ENCODE results near the gene LRRC32.
"Not testable (repeated sequence)": the region's sequence is repeated elsewhere in the genome, so short reads cannot be mapped to it uniquely, and the experiment has no call there.

The LRRC32 gene

DNA sequence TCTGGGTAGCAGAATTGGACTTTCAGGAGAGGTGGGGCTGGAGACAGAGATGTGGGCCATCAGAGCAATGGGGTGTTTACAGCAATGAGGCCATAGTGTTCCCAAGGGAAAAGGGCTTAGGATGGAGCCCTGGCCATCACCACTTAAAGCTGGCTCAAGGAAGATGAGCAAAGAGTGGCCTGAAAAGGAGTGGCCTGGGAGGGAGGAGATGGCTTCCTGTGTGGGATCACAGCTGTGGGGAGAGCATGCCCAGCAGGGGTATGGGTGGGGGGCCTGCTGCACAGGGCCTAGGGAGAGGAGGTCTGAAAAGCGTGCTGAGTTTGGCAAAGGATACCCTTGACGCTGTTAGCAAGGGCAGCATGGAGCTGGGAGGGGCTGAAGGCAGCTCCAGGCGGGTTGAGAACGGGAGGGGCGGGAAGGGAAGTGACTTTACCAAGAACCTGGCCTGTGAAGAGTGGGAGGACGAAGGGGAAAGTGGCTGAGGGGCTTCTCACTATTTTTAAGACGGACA is 13.9 kb downstream of the LRRC32 start:
- DNase-seq (ENCODE audit: low read depth): no peak
- H3K4me3 ChIP-seq (ENCODE audit: low read depth, low read length): no peak overlapping the region

DNA sequence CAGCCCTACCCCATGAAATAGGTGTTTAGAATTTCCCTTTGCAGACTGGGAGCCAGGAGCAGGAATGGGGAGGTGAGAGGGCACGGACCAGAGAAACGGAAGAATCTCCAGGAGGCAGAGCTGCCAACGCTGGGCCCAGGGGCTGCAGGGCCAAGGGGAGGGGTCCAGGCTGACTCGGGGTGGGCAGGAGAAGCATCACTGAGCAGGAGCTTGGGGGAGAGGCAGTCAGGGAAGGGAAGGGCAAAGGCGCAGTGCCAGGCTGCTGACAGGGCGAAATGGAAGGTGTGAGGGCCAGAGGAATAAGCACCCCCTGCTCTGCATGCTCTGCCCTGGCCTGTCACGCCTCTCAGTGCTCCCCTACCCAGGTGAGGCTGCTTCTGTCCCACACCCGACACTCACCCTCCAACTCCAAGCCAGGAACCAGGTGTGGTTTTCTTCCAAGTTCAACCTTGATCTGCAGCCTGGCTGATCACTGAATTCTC is 14.5 kb downstream of the LRRC32 start:
- H3K4me3 ChIP-seq (ENCODE audit: low read depth, low read length): no peak overlapping the region
- no peak for DNase-seq (ENCODE audit: low read depth)

DNA sequence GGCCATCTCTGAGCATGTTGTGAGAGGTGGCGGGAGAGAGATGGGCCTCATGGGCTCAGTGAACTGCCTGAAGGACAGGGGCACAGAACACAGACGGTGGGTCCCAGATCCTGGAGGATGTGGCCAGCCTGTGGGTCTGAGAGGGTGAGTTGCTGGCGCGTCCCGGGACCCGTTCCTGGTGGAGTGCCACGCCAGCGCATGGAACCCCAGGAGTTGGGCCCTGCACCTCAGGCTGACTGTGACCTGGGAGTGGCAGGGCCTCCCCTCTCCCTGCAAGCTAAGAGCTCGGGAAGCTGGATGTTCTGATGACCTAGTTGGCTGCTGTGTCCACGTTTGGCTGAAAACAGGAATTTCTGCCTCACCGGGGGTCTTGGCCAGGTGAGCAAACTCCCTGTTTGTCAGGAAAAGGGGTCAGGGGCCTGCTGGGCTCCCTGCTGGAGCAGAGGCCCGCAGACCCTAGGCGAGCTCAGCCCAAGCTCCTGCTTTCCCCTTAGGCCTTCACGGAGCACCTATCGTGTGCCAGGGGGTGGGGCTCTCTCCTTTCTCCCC is 15.0 kb downstream of the LRRC32 start:
- DNase-seq (ENCODE audit: low read depth): no peak
- H3K4me3 ChIP-seq (ENCODE audit: low read depth, low read length): no peak overlapping the region

DNA sequence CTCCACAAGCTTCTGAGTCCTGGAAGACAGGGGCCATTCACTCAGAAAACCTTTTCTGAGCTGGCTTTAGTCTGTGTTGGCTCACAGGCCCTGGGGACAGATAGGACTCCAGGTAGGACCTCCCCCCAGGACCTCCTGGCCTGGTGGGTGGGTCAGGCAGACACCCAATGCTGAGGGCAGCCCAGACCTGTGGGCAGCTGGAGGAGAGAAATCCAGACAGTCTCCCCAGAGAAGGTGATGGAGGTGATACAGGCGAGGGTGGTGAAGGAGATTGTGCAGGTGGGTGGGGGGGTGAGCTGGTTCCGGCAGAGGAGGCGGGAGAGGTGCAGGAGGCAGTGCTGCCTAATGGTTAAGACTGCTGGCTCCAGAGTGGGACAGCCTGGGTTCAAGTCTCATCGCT is 15.6 kb downstream of the LRRC32 start:
- no peak overlapping the region for H3K4me3 ChIP-seq (ENCODE audit: low read depth, low read length)
- no peak for DNase-seq (ENCODE audit: low read depth)

DNA sequence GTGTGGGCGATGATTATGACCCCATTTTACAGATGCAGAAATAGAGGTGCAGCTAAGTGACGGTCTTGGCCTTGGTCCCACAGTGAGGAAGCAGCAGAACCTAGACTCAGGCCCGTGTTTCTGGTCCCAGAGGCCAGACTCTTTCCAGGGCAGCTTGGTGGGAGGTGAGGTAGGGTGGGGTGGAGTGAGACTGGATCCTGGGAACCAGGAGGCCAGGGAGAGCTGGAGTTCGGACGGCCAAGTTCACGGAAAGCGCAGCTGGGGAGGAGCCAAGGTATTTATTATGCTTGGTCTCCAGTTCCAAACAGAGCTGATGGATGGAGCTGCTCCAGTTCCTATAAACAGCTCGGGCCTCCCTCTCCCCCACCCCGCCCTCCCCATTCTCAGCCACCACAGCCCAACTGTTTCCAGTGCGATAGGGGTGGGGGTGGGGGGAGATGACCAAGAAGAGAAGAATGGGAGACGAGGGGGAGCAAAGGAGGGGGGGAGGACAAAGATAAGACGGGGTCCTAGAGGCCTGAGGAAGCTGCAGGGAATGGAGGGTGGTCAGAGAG is 16.2 kb downstream of the LRRC32 start:
- H3K4me3 ChIP-seq (ENCODE audit: low read depth, low read length): no peak overlapping the region
- peak; percentile 78 for DNase-seq (ENCODE audit: low read depth)

DNA sequence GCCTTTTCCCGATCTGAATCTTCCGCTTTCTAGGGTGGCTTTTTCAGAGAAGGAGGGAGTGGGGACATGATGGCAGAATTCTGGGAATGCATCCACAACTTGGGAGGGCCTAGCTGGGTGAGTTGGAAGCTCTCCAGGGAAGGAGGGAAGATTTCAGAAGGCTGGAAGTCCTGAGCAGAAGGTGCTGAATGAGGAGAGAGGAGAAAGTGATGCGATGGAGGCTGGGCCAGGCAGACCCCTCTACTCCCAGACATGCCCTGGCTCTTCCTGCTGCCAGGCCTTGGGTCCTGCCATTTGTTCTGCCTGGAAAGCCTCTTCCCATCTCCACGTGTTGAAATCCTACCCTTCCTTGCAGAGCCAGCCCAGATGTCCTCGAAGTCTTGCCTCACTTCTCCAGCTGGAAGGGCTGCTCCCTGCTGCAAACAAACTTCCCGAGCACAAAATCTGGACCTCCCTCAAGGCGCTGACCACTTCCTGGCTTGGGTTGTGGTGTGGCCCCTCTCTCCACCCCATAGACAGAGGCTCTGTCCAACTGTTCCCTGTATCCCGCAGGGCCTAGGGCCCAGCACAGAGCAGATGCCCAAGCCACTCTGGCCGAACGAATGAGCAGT is 16.8 kb downstream of the LRRC32 start:
- H3K4me3 ChIP-seq (ENCODE audit: low read depth, low read length): no peak overlapping the region
- DNase-seq (ENCODE audit: low read depth): peak; percentile 72

DNA sequence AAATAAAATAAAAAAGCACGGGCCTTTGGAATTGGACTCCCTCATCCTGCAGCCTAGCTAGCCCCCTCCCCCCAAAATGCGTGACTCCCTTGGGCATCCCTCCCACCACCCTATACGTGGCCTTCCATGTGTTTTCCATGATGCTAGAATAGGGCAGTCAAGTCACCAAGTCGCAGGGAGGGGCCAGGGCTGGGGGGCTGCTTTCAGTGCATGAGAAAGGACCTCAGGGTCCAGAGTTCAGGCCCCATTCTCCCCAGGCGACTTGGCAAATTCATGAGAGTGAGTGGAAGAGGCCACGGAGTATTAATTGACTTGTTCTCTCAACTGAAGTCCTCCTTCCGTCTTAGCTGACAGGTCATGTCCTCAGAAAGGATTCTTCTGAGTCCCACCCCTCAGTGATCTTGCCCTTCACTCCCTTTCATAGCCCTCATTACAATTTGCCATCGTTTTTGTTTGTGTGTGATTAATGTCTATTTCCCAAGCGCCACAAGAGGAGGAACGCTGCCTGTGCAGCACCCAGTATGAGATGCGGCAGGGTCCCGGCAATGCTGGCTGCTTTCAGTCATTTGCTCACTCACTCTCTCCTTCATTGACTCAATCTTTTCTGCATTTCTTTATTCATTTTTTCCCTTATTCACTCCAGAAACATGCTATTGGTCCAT is 17.4 kb downstream of the LRRC32 start:
- H3K4me3 ChIP-seq (ENCODE audit: low read depth, low read length): no peak overlapping the region
- no peak for DNase-seq (ENCODE audit: low read depth)

DNA sequence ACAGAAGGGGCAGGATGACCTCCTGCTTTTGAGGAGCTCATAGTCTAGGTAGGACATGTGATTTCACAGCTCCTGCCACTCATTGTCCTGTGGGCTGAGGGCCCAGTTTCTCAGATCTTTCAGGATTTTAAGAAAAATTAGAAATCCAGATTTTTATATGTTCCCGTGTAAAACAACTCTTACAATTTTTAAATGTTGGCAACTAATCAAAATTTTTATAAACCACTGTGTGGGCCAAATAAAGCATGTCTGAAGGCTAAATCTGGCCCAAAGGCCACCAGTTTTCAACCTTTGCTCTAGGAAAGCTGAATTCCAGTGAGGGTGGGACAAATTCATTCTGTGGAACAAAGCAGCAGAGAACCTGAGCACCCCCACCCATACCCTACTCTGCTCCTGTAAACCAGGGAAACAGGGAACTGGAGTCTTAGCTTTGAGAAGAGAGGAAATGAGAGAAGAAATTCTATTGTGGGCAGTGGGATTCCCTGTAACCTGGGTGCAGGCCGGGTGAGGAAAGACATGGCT is 20.6 kb downstream of the LRRC32 start:
- DNase-seq (ENCODE audit: low read depth): no peak
- H3K4me3 ChIP-seq (ENCODE audit: low read depth, low read length): no peak overlapping the region

DNA sequence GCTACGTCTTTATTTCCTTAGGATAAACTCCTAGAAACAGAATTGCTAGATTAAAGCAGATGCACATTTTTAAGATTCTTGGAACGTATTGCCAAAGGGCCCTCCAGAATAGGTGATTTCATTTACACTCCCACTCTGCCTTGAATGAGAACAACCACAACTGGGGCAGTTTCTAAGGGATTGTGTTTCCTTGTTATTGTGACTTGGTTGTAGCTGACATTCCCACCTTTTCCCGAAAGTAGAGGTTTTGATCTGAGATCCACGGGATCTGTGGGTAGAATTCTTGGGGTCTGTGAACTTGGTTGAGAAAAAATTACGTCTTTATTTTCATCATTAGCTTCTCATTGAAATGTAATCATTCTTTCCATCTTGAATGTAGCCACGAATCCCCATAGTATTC is 21.5 kb downstream of the LRRC32 start:
- DNase-seq (ENCODE audit: low read depth): no peak
- no peak overlapping the region for H3K4me3 ChIP-seq (ENCODE audit: low read depth, low read length)

DNA sequence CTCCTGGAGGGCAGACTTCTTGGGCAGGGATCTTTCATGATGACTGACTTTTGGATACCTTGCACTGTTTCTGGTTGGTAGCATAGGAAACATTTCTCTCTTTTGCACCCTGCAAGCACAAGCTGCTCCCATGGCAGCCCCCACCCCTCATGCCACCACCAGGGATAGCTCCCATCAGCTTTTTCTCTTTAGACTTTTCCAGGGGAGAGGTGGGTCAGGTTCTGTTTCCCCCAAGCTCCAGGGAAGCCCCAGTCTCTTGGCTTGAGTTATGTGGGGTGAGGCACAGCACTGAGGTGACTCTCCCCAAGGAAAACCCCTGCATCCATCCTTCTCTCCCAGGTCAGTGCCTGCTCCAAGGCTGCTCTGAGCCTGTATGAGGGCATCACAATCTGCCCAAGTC is 22.5 kb downstream of the LRRC32 start:
- no peak overlapping the region for H3K4me3 ChIP-seq (ENCODE audit: low read depth, low read length)
- no peak for DNase-seq (ENCODE audit: low read depth)

DNA sequence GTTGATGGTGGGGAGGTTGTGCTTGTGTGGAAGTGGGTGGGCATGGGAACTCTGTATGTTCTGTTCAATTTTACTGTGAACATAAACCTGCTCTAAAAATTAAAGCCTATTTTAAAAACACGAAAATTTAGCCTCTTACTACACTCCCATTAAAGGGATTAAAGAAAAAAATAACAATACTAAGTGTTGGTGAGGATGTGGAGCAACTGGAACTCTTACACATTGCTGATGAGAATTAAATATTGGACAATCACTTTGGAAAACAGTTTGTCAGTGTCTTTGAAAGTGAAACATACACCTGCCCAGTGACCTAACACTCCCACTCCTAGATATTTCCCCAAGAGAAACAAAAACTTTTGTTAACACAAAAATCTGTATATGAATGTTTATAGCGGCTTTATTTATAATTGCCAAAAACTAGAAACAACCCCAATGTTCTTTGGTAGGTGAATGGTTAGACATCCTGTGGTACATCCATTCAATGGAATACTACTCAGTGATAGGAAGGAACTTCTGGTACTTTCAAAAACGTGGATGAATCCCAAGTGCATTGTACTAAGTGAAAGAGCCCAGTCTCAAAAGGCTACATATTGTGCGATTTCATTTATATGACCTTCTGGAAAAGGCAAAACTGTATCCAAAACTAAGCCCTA is 23.5 kb downstream of the LRRC32 start:
- no peak for DNase-seq (ENCODE audit: low read depth)
- H3K4me3 ChIP-seq (ENCODE audit: low read depth, low read length): no peak overlapping the region

DNA sequence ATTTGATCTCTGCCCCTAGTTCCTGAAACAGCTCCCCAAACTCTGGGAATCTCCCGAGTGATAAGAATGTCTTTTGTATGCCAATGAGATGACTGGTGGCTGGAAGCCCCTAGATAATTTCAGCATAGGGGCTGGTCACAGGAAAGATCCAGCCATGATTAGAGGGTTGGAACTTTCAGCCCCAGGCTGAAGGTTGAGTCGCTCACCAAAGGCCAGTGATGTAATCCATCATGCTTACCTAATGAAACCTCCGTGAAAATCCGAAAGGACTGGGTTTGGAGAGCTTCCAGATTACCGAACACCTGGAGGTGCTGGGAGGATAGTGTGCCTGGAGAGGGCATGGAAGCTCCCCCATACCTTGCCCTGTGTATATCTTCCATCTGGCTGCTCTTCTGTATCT is 26.0 kb downstream of the LRRC32 start:
- DNase-seq (ENCODE audit: low read depth): no peak
- no peak overlapping the region for H3K4me3 ChIP-seq (ENCODE audit: low read depth, low read length)

DNA sequence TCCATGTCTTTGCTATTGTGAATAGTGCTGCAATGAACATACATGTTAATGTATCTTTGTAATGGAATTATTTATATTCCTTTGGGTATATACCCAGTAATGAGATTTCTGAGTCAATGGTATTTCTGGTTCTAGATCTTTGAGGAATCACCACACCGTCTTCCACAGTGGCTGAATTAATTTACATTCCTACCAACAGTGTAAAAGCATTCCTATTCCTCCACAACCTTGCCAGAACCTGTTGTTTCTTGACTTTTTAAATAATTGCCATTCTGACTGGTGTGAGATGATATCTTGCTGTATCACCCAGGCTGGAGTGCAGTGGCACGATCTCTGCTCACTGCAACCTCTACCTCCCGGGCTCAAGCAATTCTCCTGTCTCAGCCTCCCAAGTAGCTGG is 26.8 kb downstream of the LRRC32 start:
- H3K4me3 ChIP-seq (ENCODE audit: low read depth, low read length); DNase-seq (ENCODE audit: low read depth): not testable (repeated sequence)

DNA sequence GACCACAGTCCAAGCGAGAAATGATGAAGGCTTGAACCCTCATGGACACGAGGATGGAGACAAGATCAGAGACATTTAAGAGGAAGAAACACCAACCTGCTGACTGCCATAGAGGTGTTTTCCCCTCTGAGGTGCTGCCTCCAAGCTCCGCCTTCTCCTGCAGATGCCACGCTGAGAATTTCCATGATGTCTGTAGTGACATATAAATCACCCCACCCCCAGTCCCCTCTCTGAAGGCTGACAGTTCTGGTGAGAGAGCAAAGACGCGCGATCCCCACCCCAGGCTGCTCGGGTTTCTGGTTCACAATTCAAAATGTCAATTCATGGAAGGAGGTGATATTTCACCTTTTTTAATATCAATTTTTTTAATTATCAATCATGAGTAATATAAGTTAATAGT is 28.2 kb downstream of the LRRC32 start:
- DNase-seq (ENCODE audit: low read depth): no peak

DNA sequence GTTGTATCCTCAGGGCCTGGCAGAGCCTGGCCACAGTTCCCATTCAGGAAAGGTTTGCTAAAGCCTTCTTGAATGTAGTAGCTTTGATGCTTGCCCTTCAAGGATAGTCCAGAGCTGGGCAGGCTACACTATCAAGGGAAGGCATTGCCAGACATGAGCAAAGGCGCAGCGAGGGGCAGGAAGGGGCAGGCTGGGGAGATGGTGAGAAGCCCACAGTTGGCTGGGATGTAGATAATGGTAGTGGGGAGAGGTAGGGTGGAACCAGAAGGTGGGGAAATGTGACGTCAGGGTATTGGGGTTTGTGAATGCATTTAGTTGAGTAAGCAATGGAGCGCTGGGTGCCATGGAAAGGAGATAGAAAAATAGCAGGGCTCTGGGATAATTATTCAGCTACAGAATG is 28.6 kb downstream of the LRRC32 start:
- no peak for DNase-seq (ENCODE audit: low read depth)
- H3K4me3 ChIP-seq (ENCODE audit: low read depth, low read length): no peak overlapping the region

More for the DNA sequence above, 28.2 kb downstream of the LRRC32 start:
- H3K4me3 ChIP-seq (ENCODE audit: low read depth, low read length): no peak overlapping the region

DNA sequence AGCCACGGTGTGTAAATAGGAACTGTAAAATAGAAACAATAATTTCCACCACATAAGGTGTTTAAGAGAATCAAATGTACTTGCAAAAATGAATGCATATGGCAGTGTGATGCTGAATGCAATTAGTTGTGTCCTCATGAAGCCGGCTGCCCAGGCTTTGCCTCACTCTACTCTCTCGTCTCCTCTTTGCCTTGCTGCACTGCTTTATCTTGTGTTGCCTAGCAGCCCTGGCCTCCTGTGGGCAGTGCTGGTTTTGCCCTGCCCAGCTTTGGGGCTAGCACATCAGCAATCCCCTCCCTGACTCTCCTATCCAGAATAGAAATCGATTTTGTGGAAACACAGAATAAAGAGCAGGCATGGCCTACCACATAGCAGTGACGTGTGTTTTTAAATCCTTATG is 30.0 kb downstream of the LRRC32 start:
- H3K4me3 ChIP-seq (ENCODE audit: low read depth, low read length): no peak overlapping the region
- DNase-seq (ENCODE audit: low read depth): no peak

DNA sequence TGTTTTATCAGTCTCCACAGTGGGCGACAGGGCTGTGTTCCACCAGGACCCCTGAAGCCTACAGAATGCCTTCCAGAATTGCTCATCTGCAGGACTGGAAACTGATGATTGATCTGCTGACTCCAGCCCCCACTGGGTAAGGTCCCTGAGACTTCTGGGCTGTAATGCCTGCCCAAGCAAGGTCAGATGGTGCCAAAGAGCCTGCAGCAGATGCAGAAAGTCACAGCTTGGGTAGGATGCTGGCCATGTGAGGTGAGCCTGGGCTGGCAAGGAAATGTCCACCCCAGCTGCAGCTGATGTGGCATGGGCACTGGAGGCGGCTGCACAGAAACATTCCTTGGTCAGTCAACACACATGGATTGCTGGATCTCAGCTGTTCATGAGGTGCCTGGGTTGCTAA is 30.9 kb downstream of the LRRC32 start:
- DNase-seq (ENCODE audit: low read depth): no peak
- H3K4me3 ChIP-seq (ENCODE audit: low read depth, low read length): no peak overlapping the region

DNA sequence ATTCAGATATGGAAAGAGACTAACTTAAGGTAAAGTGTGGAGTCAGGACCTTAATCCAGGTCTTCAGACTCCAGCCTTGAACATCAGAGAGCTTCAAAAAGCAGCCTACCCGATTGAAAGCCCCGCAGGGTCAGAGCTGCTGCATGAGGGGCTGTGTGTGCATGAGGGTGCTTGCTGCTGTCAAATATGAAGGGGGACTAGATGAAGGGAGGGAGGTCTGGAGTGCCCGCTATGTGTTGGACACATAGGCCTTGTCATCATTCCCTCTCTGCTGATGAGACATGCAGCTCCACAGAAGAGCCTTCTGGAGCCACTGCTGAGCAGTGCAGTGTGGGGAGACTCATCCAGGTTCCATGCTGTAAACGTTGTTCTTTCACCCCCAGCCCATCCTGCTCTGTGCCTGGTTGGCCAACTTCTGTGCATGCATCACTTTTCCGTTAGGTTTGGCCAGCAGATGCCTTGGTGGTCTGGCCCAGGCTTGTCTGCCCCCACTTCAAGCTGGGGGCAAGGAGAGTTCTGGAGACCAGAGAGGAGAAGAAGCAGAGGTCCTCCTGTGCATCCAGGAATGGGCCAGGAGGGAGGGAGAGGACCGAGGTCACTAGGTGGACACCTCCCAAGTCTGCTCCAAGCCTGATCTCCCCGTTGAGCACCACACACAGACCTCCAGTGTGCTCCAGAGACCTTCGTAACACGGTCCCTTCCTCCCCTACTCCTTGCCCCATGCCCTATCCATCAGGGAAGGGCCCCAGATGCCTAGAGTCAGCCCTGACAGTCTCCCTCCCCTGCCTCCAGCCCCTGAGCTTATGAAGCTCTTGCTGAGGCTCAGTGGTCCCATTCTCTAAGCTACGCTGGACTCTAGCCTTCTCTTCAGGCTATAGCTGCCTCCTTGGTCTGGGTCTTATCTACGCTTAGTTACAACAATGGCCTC is 32.0 kb downstream of the LRRC32 start:
- no peak overlapping the region for H3K4me3 ChIP-seq (ENCODE audit: low read depth, low read length)
- no peak for DNase-seq (ENCODE audit: low read depth)
